ENCODE results near the gene HID1.
"Not testable (repeated sequence)": the region's sequence is repeated elsewhere in the genome, so short reads cannot be mapped to it uniquely, and the experiment has no call there.

HID1 gene

DNA sequence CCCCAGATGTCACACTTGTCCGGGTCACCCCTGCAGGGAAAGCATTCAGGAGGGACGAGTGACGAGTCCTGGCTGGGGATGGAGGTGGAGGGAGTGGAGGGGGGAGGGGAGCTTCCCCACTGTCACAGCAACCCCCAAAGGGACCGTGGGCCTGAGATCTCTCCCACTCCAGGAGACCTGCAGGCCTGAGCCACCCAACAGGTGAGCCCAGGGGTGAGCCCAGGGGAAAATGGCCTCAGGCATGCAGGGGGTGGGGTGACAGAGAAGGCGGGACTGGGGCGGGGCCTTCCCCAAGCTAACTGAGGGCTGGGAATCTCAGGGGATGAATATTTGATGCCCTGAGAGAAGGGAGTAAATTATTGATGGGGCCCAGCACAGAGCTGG lies 51.9 kb downstream of the HID1 start:
- DNase-seq, result no peak

DNA sequence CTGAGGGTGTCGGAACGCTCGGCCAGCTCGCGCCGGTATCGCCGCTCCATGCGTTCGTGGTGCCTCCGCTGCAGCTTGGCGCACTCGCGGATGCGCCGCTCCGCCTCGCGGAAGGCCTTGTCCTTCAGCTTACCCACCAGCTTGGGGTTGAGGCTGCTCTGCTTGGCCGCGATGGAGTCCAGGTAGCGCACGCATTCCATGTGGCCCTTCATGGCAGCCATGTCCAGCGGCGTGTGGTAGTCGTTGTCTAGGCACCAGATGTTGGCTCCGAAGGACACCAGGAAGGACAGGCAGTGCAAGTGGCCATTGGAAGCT lies 52.3 kb downstream of the HID1 start:
- no peak for DNase-seq

DNA sequence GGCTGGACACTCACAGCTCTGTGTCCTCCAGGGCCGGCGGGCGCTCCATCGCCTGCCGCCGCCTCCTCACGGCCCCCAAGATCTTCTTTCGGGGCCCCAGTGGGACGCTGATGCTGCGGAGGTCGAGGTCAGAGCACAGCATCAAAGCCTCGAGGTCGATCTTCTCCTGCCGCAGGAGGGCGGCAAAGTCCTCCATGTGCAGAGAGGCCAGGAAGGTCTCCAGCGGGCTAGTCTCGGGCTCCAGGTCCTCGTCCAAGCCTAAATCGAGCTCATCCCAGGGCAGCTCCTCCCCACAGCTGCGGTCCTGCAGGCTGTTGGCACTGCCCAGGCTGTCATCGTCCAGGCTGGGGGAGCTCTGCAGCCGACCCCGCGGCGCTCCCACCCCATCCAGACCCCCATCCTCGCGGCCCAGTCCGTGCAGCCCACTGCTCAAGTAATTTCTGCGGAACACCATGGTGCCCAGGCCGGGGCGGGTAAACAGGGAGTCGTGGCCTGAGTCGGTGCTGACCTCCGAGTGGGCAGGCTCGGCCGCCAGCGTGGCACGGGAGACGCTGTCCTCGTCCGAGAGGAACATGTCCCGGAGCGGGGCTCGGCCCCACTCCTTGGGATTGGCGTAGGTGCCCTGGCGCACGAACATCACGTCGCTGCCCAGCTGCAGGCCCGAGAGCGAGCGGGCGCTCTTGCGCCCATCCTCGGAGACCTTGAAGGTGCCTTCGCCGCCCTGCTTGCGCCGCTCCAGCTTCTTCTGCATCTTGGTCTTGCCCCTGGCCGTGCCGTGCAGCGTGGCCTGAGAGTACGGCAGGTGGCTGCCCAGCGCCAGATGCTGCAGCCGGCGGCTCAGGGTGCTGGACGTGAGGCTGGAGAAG lies 52.9 kb downstream of the HID1 start:
- DNase-seq, result no peak

DNA sequence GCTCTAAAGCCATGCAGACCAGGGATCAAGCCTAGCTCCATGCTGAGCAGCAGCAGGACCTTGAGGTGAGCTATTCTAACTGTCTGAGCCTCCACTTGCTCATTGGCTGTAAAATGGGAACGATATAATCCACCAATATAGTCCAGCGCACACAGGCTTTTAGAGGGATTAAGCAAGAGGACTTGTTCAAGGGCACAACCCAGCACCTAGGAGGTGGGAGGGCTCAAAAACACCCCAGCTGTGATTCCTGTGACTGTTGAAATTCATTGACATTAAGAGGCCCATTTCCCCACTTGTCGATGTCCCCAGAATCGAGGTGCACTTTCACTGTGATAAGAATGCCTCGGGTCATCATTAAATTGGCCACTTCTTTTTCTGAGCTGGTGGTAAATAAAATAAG lies 53.7 kb downstream of the HID1 start:
- DNase-seq, result no peak

DNA sequence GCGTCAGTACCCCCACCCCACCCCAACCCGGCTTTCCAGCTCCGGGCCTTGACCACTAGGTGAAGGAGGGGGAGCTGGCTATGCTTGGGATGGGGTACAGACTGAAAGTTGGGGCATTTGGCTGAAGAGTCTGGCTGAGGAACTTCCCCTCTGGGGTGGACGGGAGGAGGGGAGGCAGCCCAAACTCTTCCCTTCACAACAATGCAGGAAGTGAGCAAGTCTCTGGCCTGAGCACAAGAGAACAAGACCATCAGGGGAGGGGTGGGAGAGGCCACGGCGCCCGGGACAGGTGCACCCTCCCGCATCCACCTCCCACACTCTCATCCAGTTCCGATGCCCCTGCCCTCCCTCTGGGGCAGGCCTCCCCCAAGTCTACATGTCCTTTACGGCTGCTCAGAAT lies 55.1 kb downstream of the HID1 start:
- no peak for DNase-seq

DNA sequence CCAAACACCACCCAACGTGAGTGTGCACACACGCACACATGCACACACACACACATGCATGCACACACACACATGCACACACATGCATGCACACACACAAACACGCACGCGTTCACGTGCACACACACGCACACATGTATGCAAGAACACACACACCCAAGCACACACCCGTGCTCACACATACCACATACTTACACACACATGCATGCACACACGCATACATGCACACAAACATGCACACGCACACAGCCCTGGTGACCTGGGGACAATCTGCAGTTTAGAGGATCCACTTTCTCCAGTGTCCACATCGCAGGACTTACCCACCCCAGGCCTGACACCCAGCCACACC lies 55.7 kb downstream of the HID1 start:
- DNase-seq, result no peak

DNA sequence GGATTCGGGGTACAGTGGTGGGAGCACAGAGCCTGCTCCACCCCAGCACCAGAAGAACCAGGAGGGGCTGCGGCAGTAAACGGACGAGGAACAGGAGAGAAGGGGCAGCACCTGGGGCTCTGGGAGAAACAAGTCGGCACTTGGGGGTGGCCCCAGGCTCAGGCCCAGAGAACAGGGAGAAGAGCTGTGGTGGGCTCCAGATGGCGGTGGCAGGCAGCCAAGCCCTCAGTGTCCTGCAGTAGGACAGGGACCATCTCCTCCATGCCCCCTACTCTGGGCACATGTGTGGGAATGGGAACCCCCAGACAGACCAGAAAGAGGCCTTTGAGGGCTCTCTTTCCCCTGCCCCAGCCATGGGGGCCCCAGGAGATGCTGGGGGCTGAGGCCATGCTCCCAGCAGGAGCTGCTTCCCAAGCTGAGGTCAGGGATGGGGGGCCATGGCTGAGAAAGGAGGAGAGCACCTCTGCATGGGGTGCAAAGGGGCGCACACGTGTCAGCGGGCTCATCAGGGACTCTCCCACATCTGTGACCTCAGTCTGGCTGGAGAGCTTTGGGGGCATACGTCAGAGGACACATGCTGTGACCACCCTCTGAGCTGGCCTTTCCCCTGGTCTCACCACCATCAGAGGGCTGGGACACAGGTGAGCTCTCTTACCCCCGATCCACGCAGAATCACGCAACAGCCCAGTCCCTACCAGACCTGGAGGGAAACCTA lies 56.3 kb downstream of the HID1 start:
- DNase-seq, result no peak

DNA sequence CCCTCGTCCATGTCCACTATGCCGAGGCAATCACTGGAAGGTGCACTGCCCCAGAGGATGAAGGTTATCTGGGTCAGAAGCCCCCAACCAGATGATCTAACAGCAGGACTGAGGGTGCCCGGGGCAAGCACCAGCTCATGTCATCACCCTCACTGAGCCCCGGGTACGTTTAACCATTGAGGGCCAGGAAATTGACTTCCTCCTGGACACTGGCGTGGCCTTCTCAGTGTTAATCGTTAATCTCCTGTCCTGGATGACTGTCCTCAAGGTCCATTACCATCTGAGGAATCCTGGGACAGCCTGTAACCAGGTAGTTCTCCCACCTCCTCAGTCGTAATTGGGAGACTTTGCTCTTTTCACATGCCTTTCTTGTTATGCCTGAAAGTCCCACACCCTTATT lies 61.1 kb downstream of the HID1 start:
- not testable (repeated sequence) for DNase-seq

DNA sequence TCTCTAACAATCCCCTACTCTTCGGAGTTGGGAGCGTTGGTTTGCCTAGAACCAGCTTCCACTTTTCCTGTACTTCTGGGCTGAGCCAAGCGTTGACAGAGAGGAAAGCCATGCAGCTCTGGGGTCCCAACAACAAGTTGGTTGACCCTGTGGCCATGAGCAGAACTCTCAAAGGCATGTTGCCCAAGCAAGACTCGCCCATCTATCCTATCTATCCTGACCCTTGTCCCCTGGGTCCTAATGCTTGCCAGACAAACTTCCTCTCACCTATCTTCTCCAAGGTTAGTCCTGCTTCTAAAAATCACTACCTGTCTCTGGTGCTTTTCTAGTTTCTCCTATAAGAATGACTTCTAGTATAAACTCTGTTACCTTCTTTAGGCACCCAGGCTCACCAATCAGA lies 63.5 kb downstream of the HID1 start:
- DNase-seq, result not testable (repeated sequence)

DNA sequence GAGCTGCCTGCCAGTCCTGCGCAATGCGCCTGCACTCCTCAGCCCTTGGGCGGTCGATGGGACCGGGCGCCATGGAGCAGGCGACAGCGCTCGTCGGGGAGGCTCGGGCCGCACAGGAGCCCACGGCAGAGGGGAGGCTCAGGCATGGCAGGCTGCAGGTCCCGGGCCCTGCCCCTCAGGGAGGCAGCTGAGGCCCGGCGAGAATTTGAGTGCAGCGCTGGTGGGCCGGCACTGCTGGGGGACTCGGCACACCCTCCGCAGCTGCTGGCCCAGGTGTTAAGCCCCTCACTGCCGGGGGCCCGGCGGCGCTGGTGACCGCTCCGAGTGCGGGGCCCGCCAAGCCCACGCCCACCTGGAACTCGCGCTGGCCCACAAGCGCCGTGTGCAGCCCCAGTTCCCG lies 65.5 kb downstream of the HID1 start:
- DNase-seq, result no peak

DNA sequence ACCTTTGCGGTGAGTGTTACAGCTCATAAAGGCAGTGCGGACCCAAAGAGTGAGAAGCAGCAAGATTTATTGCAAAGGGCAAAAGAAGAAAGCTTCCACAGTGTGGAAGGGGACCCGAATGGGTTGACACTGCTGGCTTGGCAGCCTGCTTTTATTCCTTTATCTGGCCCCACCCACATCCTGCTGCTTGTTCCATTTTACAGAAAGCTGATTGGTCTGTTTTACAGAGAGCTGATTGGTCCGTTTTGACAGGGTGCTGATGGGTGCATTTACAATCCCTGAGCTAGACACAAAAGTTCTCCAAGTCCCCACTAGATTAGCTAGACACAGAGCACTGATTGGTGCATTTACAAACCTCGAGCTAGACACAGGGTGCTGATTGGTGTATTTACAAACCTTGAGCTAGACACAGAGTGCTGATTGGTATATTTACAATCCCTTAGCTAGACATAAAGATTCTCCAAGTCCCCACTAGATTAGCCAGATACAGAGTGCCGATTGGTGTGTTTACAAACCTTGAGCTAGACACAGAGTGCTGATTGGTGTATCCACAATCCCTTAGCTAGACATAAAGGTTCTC lies 66.3 kb downstream of the HID1 start:
- DNase-seq, result not testable (repeated sequence)

DNA sequence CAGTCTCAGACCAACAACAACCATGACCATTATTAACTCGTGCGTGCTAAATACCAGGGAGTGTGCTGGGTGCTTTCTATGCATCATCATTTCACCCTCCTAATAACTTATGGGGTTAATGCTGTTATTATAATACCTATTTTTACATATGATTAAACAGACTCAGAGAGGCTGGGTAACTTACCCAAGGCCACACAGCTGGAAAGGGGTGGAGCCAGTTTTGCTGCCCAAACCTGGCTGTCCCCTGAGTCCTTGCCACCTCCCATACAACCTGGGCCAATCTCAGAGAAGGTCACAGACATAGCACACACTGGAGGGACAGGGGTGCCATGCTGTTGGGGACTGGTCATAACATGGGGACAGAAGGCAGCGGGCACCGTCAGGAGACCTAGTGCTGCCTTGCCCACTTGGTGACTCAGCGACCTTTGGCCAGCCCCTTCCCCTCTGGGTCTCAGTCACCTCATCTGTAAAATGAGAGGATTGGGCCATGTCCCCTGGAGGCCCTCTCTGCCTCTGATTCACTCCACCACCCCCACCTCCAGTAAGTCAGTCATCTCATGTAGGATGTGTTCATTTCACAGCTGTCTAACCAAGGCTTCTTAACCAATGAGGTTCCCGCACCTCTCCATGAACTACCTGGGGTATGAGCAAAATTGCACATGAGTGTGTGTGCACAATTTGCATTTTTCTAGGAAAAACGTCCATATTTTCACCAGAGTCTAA lies 67.7 kb downstream of the HID1 start:
- DNase-seq, result no peak

DNA sequence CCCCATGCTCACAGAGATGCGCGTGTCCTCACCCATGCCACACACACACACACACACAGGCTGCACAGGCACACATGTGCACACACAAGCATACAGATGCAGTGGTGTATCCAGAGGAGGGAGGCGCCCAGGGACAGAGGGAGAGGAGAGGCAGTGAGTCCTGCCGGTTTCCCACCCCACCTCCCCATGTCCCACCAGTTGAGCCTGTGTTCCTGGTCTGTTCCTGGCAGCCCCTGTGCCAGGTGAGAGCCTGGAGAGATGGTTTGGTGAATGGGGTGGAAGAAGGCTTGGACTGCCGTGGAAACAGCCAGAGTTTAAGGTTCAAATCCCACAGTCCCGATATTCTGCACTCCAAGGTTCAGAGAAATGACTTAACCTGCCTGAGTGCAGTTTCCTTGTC lies 68.9 kb downstream of the HID1 start:
- DNase-seq, result no peak

DNA sequence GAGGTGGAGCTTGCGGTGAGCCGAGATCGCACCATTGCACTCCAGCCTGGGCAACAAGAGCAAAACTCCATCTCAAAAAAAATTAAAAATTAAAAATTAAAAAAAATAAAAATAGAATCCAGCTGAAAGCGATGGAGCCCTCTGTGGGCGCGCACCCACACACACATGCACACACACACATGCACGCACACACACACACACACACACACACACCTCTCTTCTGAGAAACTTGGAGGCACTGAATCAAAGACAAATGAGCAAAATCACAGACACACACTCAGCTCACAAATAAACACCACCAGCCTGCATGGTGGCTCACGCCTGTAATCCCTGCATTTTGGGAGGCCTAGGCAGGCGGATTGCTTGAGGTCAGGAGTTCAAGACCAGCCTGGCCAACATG lies 69.5 kb downstream of the HID1 start:
- DNase-seq, result no peak

DNA sequence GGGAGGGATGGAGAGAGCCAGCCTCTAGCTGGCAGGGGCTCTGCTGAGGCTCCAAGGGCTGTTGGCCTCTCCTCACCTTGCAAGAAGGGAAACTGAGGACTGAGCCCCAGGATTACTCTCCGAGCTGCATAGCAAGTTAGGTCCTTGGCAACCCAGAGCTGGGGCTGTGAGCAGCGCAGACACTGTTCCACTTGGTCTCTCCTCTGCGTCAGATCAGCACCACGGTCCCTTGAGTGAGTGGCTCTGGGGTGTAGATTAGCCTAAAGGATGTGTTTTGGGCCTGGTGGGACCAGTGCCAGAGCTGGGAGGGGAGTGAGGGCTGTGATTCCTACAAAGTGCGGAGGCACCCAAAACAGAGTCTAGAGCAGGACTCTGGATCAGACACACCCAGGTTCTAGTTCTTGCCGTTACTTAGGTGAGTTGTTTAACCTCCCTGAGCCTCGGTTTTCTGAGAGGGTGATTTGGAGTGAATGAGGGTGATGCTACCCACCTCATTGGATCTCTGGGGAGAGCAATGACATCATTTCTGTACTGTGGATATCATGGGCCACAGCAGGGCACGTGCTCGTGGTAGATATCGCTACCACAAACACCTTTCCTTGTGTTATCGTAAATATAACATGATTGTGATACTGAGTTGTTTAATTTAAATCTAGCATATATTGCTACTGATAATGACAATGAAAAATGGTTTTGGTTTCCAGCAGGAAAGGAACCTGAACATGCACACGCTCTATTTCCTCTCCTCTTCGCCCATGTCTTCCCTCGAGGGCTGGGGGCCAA lies 71.0 kb downstream of the HID1 start:
- DNase-seq, result no peak
